LNCAP (cell line): Measurements from ENCODE around the gene PPTC7.

ENCODE experiments used
- CTCF ChIP-seq: fragments of 450-650 bp; IDR thresholded peaks from 2 replicates; pipeline ENCODE4 v1.5.1; 2017; ENCODE audit warnings: mild to moderate bottlenecking

PPTC7 gene

GRCh38 chr12:110537605-110538409, 45.3 kb downstream of the PPTC7 start:
- TF ChIP-seq CTCF, result no peak

- no peak for TF ChIP-seq CTCF
Observed at GRCh38 chr12:110536834-110537604, 46.1 kb downstream of the PPTC7 start.

- TF ChIP-seq CTCF, result no peak
Observed at GRCh38 chr12:110534811-110535210, 48.3 kb downstream of the PPTC7 start.

GRCh38 chr12:110533607-110534006, 49.5 kb downstream of the PPTC7 start:
- TF ChIP-seq CTCF, result no peak

GRCh38 chr12:110532644-110533043, 50.5 kb downstream of the PPTC7 start:
- no peak for TF ChIP-seq CTCF

GRCh38 chr12:110531741-110532333, 51.3 kb downstream of the PPTC7 start:
- TF ChIP-seq CTCF, result no peak

GRCh38 chr12:110530511-110530910, 52.6 kb downstream of the PPTC7 start:
- no peak for TF ChIP-seq CTCF
